H9 (cell line): ENCODE data around the gene NFKB2. TPM values are rescaled to one million over a fixed set of nuclear protein-coding genes. Genes with fewer than 3 reads are reported as not detected.
A peak's percentile ranks its signal among the peaks of the same experiment; 100 is the strongest.

Experiments
- DNase-seq: peaks from one replicate; pipeline ENCODE4 v3.0.0-alpha.2; 2017
- H2AFZ ChIP-seq: one replicate; pipeline ENCODE4 v1.6.1; 2013; ENCODE audit warnings: mild to moderate bottlenecking, low read length, control low read depth, moderate library complexity
- H2AK5ac ChIP-seq: 2 replicates; pipeline ENCODE4 v1.6.1; 2013; ENCODE audit warnings: low read length, control low read depth, mixed read lengths; ENCODE audit not compliant: insufficient read length
- H2BK120ac ChIP-seq: one replicate; pipeline ENCODE4 v1.6.1; 2013; ENCODE audit warnings: low read depth, mild to moderate bottlenecking, low read length, control low read depth, inconsistent platforms; ENCODE audit not compliant: poor library complexity, severe bottlenecking
- H2BK12ac ChIP-seq: 2 replicates; pipeline ENCODE4 v1.6.1; 2013; ENCODE audit warnings: low read length, control low read depth, mixed read lengths, low read depth; ENCODE audit not compliant: insufficient read length
- H2BK15ac ChIP-seq: 2 replicates; pipeline ENCODE4 v1.6.1; 2013; ENCODE audit warnings: low read depth, low read length, control low read depth
- H2BK20ac ChIP-seq: one replicate; pipeline ENCODE4 v1.6.1; 2013; ENCODE audit warnings: low read depth, mild to moderate bottlenecking, low read length, control low read depth, inconsistent platforms; ENCODE audit not compliant: poor library complexity, severe bottlenecking
- H2BK5ac ChIP-seq: 2 replicates; pipeline ENCODE4 v1.6.1; 2013; ENCODE audit warnings: low read length, control low read depth, mixed read lengths; ENCODE audit not compliant: insufficient read length
- H3K14ac ChIP-seq: 2 replicates; pipeline ENCODE4 v1.6.1; 2013; ENCODE audit warnings: low read length, control low read depth; ENCODE audit not compliant: insufficient read depth
- H3K18ac ChIP-seq: 2 replicates; pipeline ENCODE4 v1.6.1; 2013; ENCODE audit warnings: low read depth, mild to moderate bottlenecking, mixed read lengths, low read length, control low read depth; ENCODE audit not compliant: insufficient read length
- H3K23ac ChIP-seq: 2 replicates; pipeline ENCODE4 v1.6.1; 2013; ENCODE audit warnings: low read length, control low read depth, mixed read lengths, low read depth; ENCODE audit not compliant: insufficient read length
- H3K23me2 ChIP-seq: 2 replicates; pipeline ENCODE4 v1.6.1; 2013; ENCODE audit warnings: low read depth, mild to moderate bottlenecking, mixed read lengths, low read length, control low read depth; ENCODE audit not compliant: insufficient read length, poor library complexity, severe bottlenecking
- H3K27ac ChIP-seq: 2 replicates; pipeline ENCODE4 v1.5.1; 2013; ENCODE audit warnings: low read length, control low read depth, mixed read lengths, low read depth; ENCODE audit not compliant: insufficient read length
- H3K27me3 ChIP-seq: 2 replicates; pipeline ENCODE4 v1.6.1; 2013; ENCODE audit warnings: low read length, control low read depth, inconsistent platforms; ENCODE audit not compliant: insufficient read depth
- H3K4ac ChIP-seq: 2 replicates; pipeline ENCODE4 v1.6.1; 2013; ENCODE audit warnings: low read depth, mild to moderate bottlenecking, control low read depth, inconsistent platforms, low read length, moderate library complexity
- H3K4me1 ChIP-seq: 2 replicates; pipeline ENCODE4 v1.6.1; 2013; ENCODE audit warnings: low read length, control low read depth, inconsistent platforms; ENCODE audit not compliant: insufficient read depth
- H3K4me2 ChIP-seq: 2 replicates; pipeline ENCODE4 v1.6.1; 2013; ENCODE audit warnings: low read length, control low read depth, mixed read lengths; ENCODE audit not compliant: insufficient read length, insufficient read depth
- H3K56ac ChIP-seq: 2 replicates; pipeline ENCODE4 v1.6.1; 2013; ENCODE audit warnings: low read depth, mild to moderate bottlenecking, mixed read lengths, low read length, control low read depth; ENCODE audit not compliant: insufficient read length
- H3K79me1 ChIP-seq: 2 replicates; pipeline ENCODE4 v1.6.1; 2013; ENCODE audit warnings: low read depth, mild to moderate bottlenecking, moderate library complexity, low read length, control low read depth, inconsistent platforms; ENCODE audit not compliant: insufficient read depth, poor library complexity, severe bottlenecking
- H3K79me2 ChIP-seq: 2 replicates; pipeline ENCODE4 v1.6.1; 2013; ENCODE audit warnings: low read length, control low read depth, inconsistent platforms; ENCODE audit not compliant: insufficient read depth
- H3K9ac ChIP-seq: 2 replicates; pipeline ENCODE4 v1.6.1; 2013; ENCODE audit warnings: low read length, control low read depth, mixed read lengths; ENCODE audit not compliant: insufficient read length; ENCODE audit errors: extremely low read depth
- H3K9me3 ChIP-seq: one replicate; pipeline ENCODE4 v1.6.1; 2013; ENCODE audit warnings: low read depth, low read length, inconsistent platforms; ENCODE audit not compliant: control insufficient read depth
- H3T11ph ChIP-seq: one replicate; pipeline ENCODE4 v1.6.1; 2013; ENCODE audit warnings: mild to moderate bottlenecking, low read length, control low read depth, inconsistent platforms
- H4K20me1 ChIP-seq: one replicate; pipeline ENCODE4 v1.6.1; 2013; ENCODE audit not compliant: control insufficient read depth, insufficient read length, insufficient read depth
- H4K5ac ChIP-seq: 2 replicates; pipeline ENCODE4 v1.6.1; 2013; ENCODE audit warnings: low read depth, mild to moderate bottlenecking, mixed read lengths, low read length, control low read depth; ENCODE audit not compliant: insufficient read length
- H4K8ac ChIP-seq: replicated peaks from 2 replicates; pipeline ENCODE4 v1.6.1; 2013; ENCODE audit warnings: low read length, control low read depth, mixed read lengths, low read depth; ENCODE audit not compliant: insufficient read length
- H4K91ac ChIP-seq: 2 replicates; pipeline ENCODE4 v1.6.1; 2013; ENCODE audit warnings: low read depth, mild to moderate bottlenecking, moderate library complexity, mixed read lengths, low read length, control low read depth; ENCODE audit not compliant: insufficient read length
- H3K27ac Mint-ChIP-seq, 3 experiments: 2 replicates in 2 of 3; 3 replicates in 1 of 3; pipeline ENCODE4 v1.8.0; 2020 to 2021; ENCODE audit warnings: mixed read lengths in 3 of 3, mild to moderate bottlenecking in 1 of 3, moderate library complexity in 1 of 3
- H3K27me3 Mint-ChIP-seq: 2 replicates; pipeline ENCODE4 v1.8.0; 2021; ENCODE audit warnings: low read depth, mild to moderate bottlenecking, moderate library complexity, mixed read lengths
- H3K36me3 Mint-ChIP-seq, 3 experiments: 2 replicates in 2 of 3; 3 replicates in 1 of 3; pipeline ENCODE4 v1.8.0; 2020 to 2021; ENCODE audit warnings: low read depth in 3 of 3, mixed read lengths in 3 of 3; ENCODE audit not compliant: insufficient read depth in 1 of 3
- H3K4me1 Mint-ChIP-seq, 2 experiments: 2 replicates each; pipeline ENCODE4 v1.8.0; 2020; ENCODE audit warnings: mixed read lengths in 2 of 2
- H3K4me3 Mint-ChIP-seq, 2 experiments: 2 replicates in 1 of 2; 3 replicates in 1 of 2; pipeline ENCODE4 v1.8.0; 2020 to 2021; ENCODE audit warnings: mild to moderate bottlenecking in 2 of 2, mixed read lengths in 2 of 2, moderate library complexity in 1 of 2
- H3K9me3 Mint-ChIP-seq, 2 experiments: 2 replicates in 1 of 2; 3 replicates in 1 of 2; pipeline ENCODE4 v1.8.0; 2020; ENCODE audit warnings: mild to moderate bottlenecking in 2 of 2, mixed read lengths in 2 of 2, moderate library complexity in 1 of 2
- CTCF ChIP-seq: fragments of 200-600 bp; sonication (generic); conservative IDR thresholded peaks from 3 replicates; pipeline ENCODE4 v1.8.0; 2021; ENCODE audit warnings: antibody characterized with exemption, mild to moderate bottlenecking
- WGBS: extraction: QIAGEN DNeasy Blood & Tissue Kit; methylation state at CpG from one replicate; pipeline ENCODE4 v1.1.7; 2013; ENCODE audit warnings: missing lambda C conversion rate, low lambda C conversion rate, mixed read lengths; ENCODE audit not compliant: insufficient read length; ENCODE audit errors: extremely low coverage; 5-methylcytosine and 5-hydroxymethylcytosine counted together
- total RNA-seq: library from RNA; stranded (reverse); gene quantifications from 2 replicates; pipeline ENCODE4 v1.2.1, GENCODE V29; 2021

The NFKB2 gene
- total RNA-seq, 1 experiment from 2014 or later: 23.7 TPM

- Mint-ChIP-seq H3K27me3 (peaks cover 65% of the 10 kb centered on the region), H3K36me3 (peaks cover 0 to 10% (median 9%) of the 10 kb centered on the region in 3 experiments; a peak in 5 of 7 replicates), H3K4me1 (peaks cover 32 to 44% of the 10 kb centered on the region in 2 experiments), H3K4me3 (peak overlapping the region; percentile 73 to 79), H3K27ac (no peak overlapping the region), H3K9me3 (no peaks in the 10 kb centered on the region)
- Histone ChIP-seq H3K4me2 (peak overlapping the region; percentile 69), H2BK12ac (no peak overlapping the region), H2BK5ac (no peak overlapping the region), H2BK15ac (no peak overlapping the region), H3K9me3 (no peaks in the 10 kb centered on the region), H3K23me2 (peaks cover 17% of the 10 kb centered on the region), H3K9ac (no peak overlapping the region), H3K23ac (no peak overlapping the region), H3K4ac (no peak overlapping the region), H2BK120ac (no peak overlapping the region), H3K18ac (no peak overlapping the region), H2AFZ (no peak overlapping the region), H4K5ac (no peak overlapping the region), H4K20me1 (peaks cover 4% of the 10 kb centered on the region), H3K79me2 (no peaks in the 10 kb centered on the region), H2AK5ac (no peak overlapping the region), H2BK20ac (no peak overlapping the region), H3T11ph (no peak overlapping the region), H4K91ac (no peak overlapping the region), H3K27me3 (peaks cover 11% of the 10 kb centered on the region; the same call in 1 of the 2 replicates), H3K4me1 (no peaks in the 10 kb centered on the region), H3K56ac (no peak overlapping the region), H4K8ac (no peak overlapping the region), H3K14ac (no peak overlapping the region), H3K27ac (no peak overlapping the region), H3K79me1 (no peaks in the 10 kb centered on the region)
- WGBS: no CpG with 5 or more reads among the region's 30 CpGs
- no peak for DNase-seq
- TF ChIP-seq CTCF: no peak; the same call in 2 of the 3 replicates
Observed at GRCh38 chr10:102393411-102394078, 2.0 kb upstream of the NFKB2 start.
